Fibroblast of gingiva (primary cell): ENCODE data around the gene PLBD1.

Experiments
- DNase-seq: peaks from one replicate; pipeline ENCODE4 v3.0.0-alpha.2; 2011; ENCODE audit warnings: low read depth

PLBD1 gene

GRCh38 chr12:14570231-14570630, 2.5 kb upstream of the PLBD1 start:
- no peak for DNase-seq

GRCh38 chr12:14564336-14564959, 3.2 kb downstream of the PLBD1 start:
- DNase-seq: no peak

- no peak for DNase-seq
Measured at GRCh38 chr12:14563046-14563445, 4.6 kb downstream of the PLBD1 start.

GRCh38 chr12:14562279-14562678, 5.4 kb downstream of the PLBD1 start:
- no peak for DNase-seq

GRCh38 chr12:14561677-14562238, 5.9 kb downstream of the PLBD1 start:
- DNase-seq: no peak

- DNase-seq: no peak
Measured at GRCh38 chr12:14560904-14561574, 6.6 kb downstream of the PLBD1 start.

GRCh38 chr12:14558473-14558959, 9.2 kb downstream of the PLBD1 start:
- DNase-seq: no peak

GRCh38 chr12:14557966-14558365, 9.7 kb downstream of the PLBD1 start:
- no peak for DNase-seq

- DNase-seq: no peak
Measured at GRCh38 chr12:14554281-14555007, 13.2 kb downstream of the PLBD1 start.

- no peak for DNase-seq
Measured at GRCh38 chr12:14548609-14549008, 19.1 kb downstream of the PLBD1 start.

GRCh38 chr12:14547571-14547970, 20.1 kb downstream of the PLBD1 start:
- DNase-seq: no peak

GRCh38 chr12:14545144-14546124, 22.2 kb downstream of the PLBD1 start:
- DNase-seq: no peak

- no peak for DNase-seq
Measured at GRCh38 chr12:14540801-14541462, 26.8 kb downstream of the PLBD1 start.

- DNase-seq: no peak
Measured at GRCh38 chr12:14537088-14537487, 30.6 kb downstream of the PLBD1 start.

GRCh38 chr12:14532152-14532551, 35.5 kb downstream of the PLBD1 start:
- no peak for DNase-seq

- DNase-seq: no peak
Measured at GRCh38 chr12:14525964-14526363, 41.7 kb downstream of the PLBD1 start.

- no peak for DNase-seq
Measured at GRCh38 chr12:14521822-14522221, 45.9 kb downstream of the PLBD1 start.

- DNase-seq: peak; percentile 9
Measured at GRCh38 chr12:14514946-14515345, 52.7 kb downstream of the PLBD1 start.

- peak; percentile 13 for DNase-seq
Measured at GRCh38 chr12:14514154-14514842, 53.4 kb downstream of the PLBD1 start.

- no peak for DNase-seq
Measured at GRCh38 chr12:14510574-14510973, 57.1 kb downstream of the PLBD1 start.
